PC-9 (cell line): ENCODE data around the gene MAOB. TPM values are rescaled to one million over a fixed set of nuclear protein-coding genes. Genes with fewer than 3 reads are reported as not detected.
A peak's percentile ranks its signal among the peaks of the same experiment; 100 is the strongest.

Experiments used
- BruUV-seq: library from RNA; stranded (reverse); fragments of 400-500 nt; replicated peaks from 2 replicates; lab custom pipeline; 2021; lab: Mats Ljungman, UMichigan
- CTCF ChIA-PET: fragments of 300-600 bp; sonication (Branson Sonifier 250); formaldehyde crosslinking; loops from one replicate; lab custom pipeline; 2022; ENCODE audit warnings: antibody characterized with exemption; lab: Charles Lee
- POLR2A ChIA-PET: fragments of 300-600 bp; sonication (Branson Sonifier 250); formaldehyde crosslinking; loops from one replicate; lab custom pipeline; 2022; ENCODE audit warnings: antibody characterized with exemption; ENCODE audit not compliant: unreplicated experiment; lab: Charles Lee
- DNase-seq, 2 experiments: peaks; one replicate each; pipeline versions ENCODE4 v3.0.0 to v3.0.0-alpha.2; 2015 to 2022; ENCODE audit warnings: mixed read lengths in 1 of 2
- H2AFZ ChIP-seq: fragments of 200-600 bp; sonication (generic); 2 replicates; pipeline ENCODE4 v1.8.1; 2017; ENCODE audit warnings: antibody characterized with exemption
- H3F3A ChIP-seq: fragments of 200-600 bp; sonication (generic); 2 replicates; pipeline ENCODE4 v1.8.1; 2017; ENCODE audit warnings: antibody characterized with exemption, mild to moderate bottlenecking, low read depth; ENCODE audit not compliant: insufficient read depth
- H3K27ac ChIP-seq: fragments of 200-600 bp; sonication (generic); 2 replicates; pipeline ENCODE4 v1.6.1; 2016; ENCODE audit warnings: mixed run types
- H3K27me3 ChIP-seq: fragments of 200-600 bp; sonication (generic); 2 replicates; pipeline ENCODE4 v1.6.1; 2016; ENCODE audit warnings: low read depth, mixed run types; ENCODE audit not compliant: insufficient read depth
- H3K36me3 ChIP-seq: fragments of 200-600 bp; sonication (generic); 2 replicates; pipeline ENCODE4 v1.6.1; 2016; ENCODE audit warnings: low read depth, mixed run types
- H3K4me1 ChIP-seq: fragments of 200-600 bp; sonication (generic); replicated peaks from 2 replicates; pipeline ENCODE4 v1.6.1; 2016; ENCODE audit warnings: mixed run types; ENCODE audit not compliant: insufficient read depth
- H3K4me2 ChIP-seq: fragments of 200-600 bp; sonication (generic); 2 replicates; pipeline ENCODE4 v1.6.1; 2017; ENCODE audit warnings: mixed run types
- H3K4me3 ChIP-seq: fragments of 200-600 bp; sonication (generic); 2 replicates; pipeline ENCODE4 v1.6.1; 2016; ENCODE audit warnings: mixed run types
- H3K79me2 ChIP-seq: fragments of 200-600 bp; sonication (generic); 2 replicates; pipeline ENCODE4 v1.6.1; 2017; ENCODE audit warnings: low read depth, mixed run types
- H3K9me2 ChIP-seq: fragments of 200-600 bp; sonication (generic); 2 replicates; pipeline ENCODE4 v1.8.1; 2017; ENCODE audit warnings: mild to moderate bottlenecking; ENCODE audit not compliant: insufficient read depth
- H3K9me3 ChIP-seq: fragments of 200-600 bp; sonication (generic); 2 replicates; pipeline ENCODE4 v1.8.1; 2016; ENCODE audit warnings: low read depth; ENCODE audit not compliant: insufficient read depth
- H4K20me1 ChIP-seq: fragments of 200-600 bp; sonication (generic); 2 replicates; pipeline ENCODE4 v1.8.1; 2017; ENCODE audit not compliant: insufficient read depth
- CTCF ChIP-seq: fragments of 200-600 bp; sonication (generic); conservative IDR thresholded peaks from 2 replicates; pipeline ENCODE4 v1.6.1; 2017; ENCODE audit warnings: mixed run types, antibody characterized with exemption, mild to moderate bottlenecking, moderate library complexity
- EZH2 ChIP-seq: fragments of 200-600 bp; sonication (generic); IDR thresholded peaks from 2 replicates; pipeline ENCODE4 v1.8.0; 2017; ENCODE audit warnings: antibody characterized with exemption, low read depth
- intact Hi-C: fragments of 100-400 bp; cut with micrococcal nuclease; formaldehyde crosslinking; loops from one replicate; pipeline ENCODE4 v1.10.0; 2022; ENCODE audit not compliant: unreplicated experiment
- total RNA-seq: library from RNA; stranded (reverse); gene quantifications from 2 replicates; pipeline ENCODE4 v1.2.3, GENCODE V29; 2021

MAOB gene
- total RNA-seq, 1 experiment from 2014 or later: 0.74 TPM

- H3K9me3 ChIP-seq: no peaks in the 10 kb centered on the region
- BruUV-seq: no TSS peak
- no peaks in the 10 kb centered on the region for H3K9me2 ChIP-seq
- H3K36me3 ChIP-seq: no peaks in the 10 kb centered on the region
- ChIA-PET POLR2A (no interaction called here), CTCF (no interaction called here)
- H3K27ac ChIP-seq: no peak overlapping the region
- H4K20me1 ChIP-seq: no peaks in the 10 kb centered on the region
- no peak overlapping the region for H3K4me2 ChIP-seq
- no peaks in the 10 kb centered on the region for H3K4me1 ChIP-seq
- no peak overlapping the region for H3K4me3 ChIP-seq
- no peaks in the 10 kb centered on the region for H3K79me2 ChIP-seq
- H2AFZ ChIP-seq: no peak overlapping the region
- H3F3A ChIP-seq: no peaks in the 10 kb centered on the region
- no peak for TF ChIP-seq EZH2
- no peak for TF ChIP-seq CTCF
- H3K27me3 ChIP-seq: no peaks in the 10 kb centered on the region
- no peak for DNase-seq
- intact Hi-C loops: no loop called here
Observed at GRCh38 chrX:43862434-43862833, 19.8 kb downstream of the MAOB start.

- H3K4me2 ChIP-seq: no peak overlapping the region
Observed at GRCh38 chrX:43861750-43862149, 20.5 kb downstream of the MAOB start.

GRCh38 chrX:43860646-43861370, 21.4 kb downstream of the MAOB start:
- Histone ChIP-seq H2AFZ (no peak overlapping the region), H3F3A (no peaks in the 10 kb centered on the region), H3K9me3 (no peaks in the 10 kb centered on the region), H3K4me1 (no peaks in the 10 kb centered on the region), H3K9me2 (no peaks in the 10 kb centered on the region), H3K27ac (no peak overlapping the region), H3K4me2 (no peak overlapping the region), H3K4me3 (no peak overlapping the region), H3K36me3 (no peaks in the 10 kb centered on the region), H4K20me1 (no peaks in the 10 kb centered on the region), H3K27me3 (no peaks in the 10 kb centered on the region), H3K79me2 (no peaks in the 10 kb centered on the region)
- no peak for TF ChIP-seq CTCF
- TF ChIP-seq EZH2: no peak
- ChIA-PET POLR2A (interaction anchor here (0.7 kb wide), 1 partner anchor 1019 kb away, joined by 3 read pairs; no protein-coding TSS in a partner anchor), CTCF (no interaction called here)
- no TSS peak for BruUV-seq
- intact Hi-C loops: no loop called here
- DNase-seq: peak in 1 of 2 experiments; percentile 7

More at GRCh38 chrX:43861750-43862149, 20.5 kb downstream of the MAOB start:
- Histone ChIP-seq H3K79me2 (no peaks in the 10 kb centered on the region), H3K27me3 (no peaks in the 10 kb centered on the region), H4K20me1 (no peaks in the 10 kb centered on the region), H3K4me1 (no peaks in the 10 kb centered on the region), H3K9me3 (no peaks in the 10 kb centered on the region), H3K36me3 (no peaks in the 10 kb centered on the region), H3K4me3 (no peak overlapping the region), H3F3A (no peaks in the 10 kb centered on the region), H3K27ac (no peak overlapping the region), H2AFZ (no peak overlapping the region), H3K9me2 (no peaks in the 10 kb centered on the region)
- ChIA-PET POLR2A (no interaction called here), CTCF (no interaction called here)
- intact Hi-C loops: no loop called here
- BruUV-seq: no TSS peak
- no peak for DNase-seq
- TF ChIP-seq EZH2: no peak
